Activated T-helper 9 cell treated with anti-CD3 and anti-CD28 coated beads, Interleukin-2, amount 50 U/mL, for 16 hours (primary cell): ENCODE measurements around the gene GLRA1.
"Not testable (repeated sequence)": the region's sequence is repeated elsewhere in the genome, so short reads cannot be mapped to it uniquely, and the experiment has no call there.

Source experiments
- DNase-seq: peaks from one replicate; pipeline ENCODE4 v3.0.0-alpha.2; 2020; ENCODE audit warnings: low read depth

The GLRA1 gene

GRCh38 chr5:151885138-151885908 is 39.3 kb downstream of the GLRA1 start:
- no peak for DNase-seq

DNA sequence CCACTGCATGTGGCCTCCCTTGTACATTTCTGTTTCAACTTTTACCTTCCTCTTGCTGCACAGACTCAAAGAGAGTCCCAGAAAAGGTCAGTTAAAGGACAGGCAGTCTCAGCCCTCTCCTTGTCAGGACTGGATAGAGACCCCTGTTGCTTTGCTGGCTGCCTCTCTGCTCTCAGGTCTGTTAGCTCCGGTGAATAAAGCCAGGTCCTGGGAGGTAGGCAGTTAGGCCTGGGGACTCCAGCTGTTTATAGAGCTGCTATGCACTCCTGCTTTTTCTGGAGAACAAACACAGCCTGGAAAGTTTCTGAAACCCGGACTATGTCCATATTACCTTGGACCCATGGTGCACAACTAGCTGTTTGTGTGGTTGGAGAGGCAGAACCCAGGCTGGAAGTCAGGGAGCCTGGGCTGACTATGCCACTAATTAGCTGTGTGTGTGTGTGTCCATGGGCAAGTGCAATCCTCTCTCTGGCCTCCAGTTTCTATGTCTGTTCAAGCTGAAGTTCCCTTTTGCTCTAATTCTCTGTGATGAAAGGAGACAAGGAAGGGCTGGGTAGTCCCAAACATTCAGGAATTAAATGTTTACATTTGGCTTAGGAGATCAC is 42.9 kb downstream of the GLRA1 start:
- DNase-seq: no peak

GRCh38 chr5:151880324-151880723 is 44.3 kb downstream of the GLRA1 start:
- no peak for DNase-seq

GRCh38 chr5:151873701-151874100 is 51.0 kb downstream of the GLRA1 start:
- no peak for DNase-seq

- no peak for DNase-seq
These were observed 52.0 kb downstream of the GLRA1 start for GRCh38 chr5:151872701-151873100.

- DNase-seq: no peak
These were observed 53.8 kb downstream of the GLRA1 start for GRCh38 chr5:151870820-151871219.

GRCh38 chr5:151870271-151870670 is 54.4 kb downstream of the GLRA1 start:
- DNase-seq: no peak

- DNase-seq: no peak
These were observed 54.8 kb downstream of the GLRA1 start for GRCh38 chr5:151869843-151870242.

- DNase-seq: no peak
These were observed 56.2 kb downstream of the GLRA1 start for GRCh38 chr5:151868451-151868850.

DNA sequence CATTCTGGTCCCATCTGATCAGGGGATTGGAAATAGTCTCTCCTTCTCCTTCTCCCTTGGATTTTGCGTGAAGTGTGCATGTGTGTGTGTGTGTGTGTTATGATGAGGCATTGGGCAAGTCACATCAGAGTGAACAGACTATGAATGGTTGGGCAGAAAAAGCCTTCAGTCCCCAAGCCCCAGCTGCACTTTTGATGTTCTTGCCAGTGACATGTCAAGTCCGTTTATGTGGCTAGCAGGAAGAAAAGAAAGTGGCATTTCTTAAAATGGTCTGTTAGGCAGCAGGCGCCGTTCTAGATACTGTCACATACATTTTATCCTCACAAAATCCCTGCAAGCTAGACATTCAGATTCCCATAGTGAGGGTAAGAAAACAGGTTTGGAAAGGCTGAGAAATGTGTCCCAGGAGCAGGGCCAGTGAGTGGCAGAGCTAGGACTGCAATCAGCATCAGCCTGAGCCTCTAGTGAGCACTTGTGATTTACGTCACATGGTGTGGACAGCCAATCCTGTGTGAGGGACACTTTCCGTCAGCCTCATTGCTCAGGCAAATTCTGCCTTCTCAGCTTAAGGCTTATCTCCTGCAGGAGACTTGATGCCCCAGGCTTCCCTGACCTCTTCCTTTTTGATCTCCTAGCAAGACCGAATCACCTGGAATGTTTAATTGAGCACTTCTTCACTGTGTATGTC is 60.4 kb downstream of the GLRA1 start:
- no peak for DNase-seq

- no peak for DNase-seq
These were observed 61.1 kb downstream of the GLRA1 start for GRCh38 chr5:151863566-151863965.

DNA sequence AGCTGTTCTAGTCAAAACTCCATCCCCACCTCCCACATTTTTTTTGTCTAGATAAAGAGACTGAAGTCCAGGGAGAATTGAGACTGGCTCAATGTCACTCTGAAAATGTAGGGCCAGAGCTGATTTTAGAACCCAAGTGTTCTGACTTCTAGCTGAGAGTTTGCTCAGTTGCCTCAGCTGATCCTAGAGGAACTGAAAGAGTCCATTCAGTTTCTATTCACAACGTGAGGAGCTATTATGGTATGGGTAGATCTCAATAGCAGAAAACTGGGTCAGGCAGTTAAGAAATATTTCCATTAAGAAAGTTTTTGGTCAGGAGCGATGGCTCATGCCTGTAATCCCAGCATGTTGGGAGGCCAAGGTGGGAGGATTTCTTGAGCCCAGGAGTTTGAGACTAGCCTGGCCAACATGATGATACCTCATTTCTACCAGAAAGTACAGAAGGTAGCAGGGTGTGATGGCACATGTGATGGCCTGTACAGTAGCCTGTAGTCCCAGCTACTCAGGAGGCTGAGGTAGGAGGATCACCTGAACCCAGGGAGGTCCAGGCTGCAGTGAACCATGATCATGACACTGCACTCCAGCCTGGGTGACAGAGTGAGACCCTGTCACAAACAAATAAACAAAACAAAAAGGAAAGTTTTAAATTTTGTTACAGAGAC is 61.7 kb downstream of the GLRA1 start:
- DNase-seq: no peak

DNA sequence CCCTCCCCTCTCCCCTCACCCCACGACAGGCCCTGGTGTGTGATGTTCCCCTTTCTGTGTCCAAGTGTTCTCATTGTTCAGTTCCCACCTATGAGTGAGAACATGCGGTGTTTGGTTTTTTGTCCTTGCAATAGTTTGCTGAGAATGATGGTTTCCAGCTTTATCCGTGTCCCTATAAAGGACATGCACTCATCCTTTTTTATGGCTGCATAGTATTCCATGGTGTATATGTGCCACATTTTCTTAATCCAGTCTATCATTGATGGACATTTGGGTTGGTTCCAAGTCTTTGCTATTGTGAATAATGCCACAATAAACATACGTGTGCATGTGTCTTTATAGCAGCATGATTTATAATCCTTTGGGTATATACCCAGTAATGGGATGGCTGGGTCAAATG is 63.8 kb downstream of the GLRA1 start:
- DNase-seq: not testable (repeated sequence)

- no peak for DNase-seq
These were observed 67.8 kb downstream of the GLRA1 start for GRCh38 chr5:151856861-151857260.

DNA sequence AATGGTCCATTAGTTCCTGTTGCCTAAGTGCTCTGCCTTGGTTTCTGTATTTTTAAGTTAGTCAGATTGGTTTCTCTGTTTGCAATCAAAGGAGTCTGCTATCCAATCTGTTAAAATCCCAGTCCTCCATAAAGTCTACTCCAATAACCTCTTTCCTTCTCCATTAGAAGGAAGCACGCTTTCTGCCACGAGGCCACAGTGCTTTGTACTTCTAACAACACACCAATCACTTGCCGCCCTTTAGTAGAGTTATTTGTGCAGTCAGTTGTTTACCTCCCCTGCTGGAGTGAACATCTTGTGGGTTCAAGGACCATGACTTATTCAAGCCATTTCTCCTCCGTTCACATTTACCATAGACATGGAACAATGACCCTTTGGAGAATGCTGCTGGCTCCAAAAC is 69.0 kb downstream of the GLRA1 start:
- no peak for DNase-seq

GRCh38 chr5:151847871-151848270 is 76.8 kb downstream of the GLRA1 start:
- no peak for DNase-seq

- no peak for DNase-seq
These were observed 77.9 kb downstream of the GLRA1 start for GRCh38 chr5:151846765-151847164.

DNA sequence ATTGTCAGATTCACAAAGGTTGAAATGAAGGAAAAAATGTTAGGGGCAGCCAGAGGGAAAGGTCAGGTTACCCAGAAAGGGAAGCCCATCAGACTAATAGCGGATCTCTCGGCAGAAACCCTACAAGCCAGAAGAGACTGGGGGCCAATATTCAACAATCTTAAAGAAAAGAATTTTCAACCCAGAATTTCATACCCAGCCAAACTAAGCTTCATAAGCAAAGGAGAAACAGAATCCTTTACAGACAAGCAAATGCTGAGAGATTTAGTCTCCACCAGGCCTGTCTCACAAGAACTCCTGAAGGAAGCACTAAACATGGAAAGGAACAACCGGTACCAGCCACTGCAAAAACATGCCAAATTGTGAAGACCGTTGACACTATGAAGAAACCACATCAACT is 91.8 kb downstream of the GLRA1 start:
- DNase-seq: not testable (repeated sequence)

- no peak for DNase-seq
These were observed 95.3 kb downstream of the GLRA1 start for GRCh38 chr5:151829370-151829769.

DNA sequence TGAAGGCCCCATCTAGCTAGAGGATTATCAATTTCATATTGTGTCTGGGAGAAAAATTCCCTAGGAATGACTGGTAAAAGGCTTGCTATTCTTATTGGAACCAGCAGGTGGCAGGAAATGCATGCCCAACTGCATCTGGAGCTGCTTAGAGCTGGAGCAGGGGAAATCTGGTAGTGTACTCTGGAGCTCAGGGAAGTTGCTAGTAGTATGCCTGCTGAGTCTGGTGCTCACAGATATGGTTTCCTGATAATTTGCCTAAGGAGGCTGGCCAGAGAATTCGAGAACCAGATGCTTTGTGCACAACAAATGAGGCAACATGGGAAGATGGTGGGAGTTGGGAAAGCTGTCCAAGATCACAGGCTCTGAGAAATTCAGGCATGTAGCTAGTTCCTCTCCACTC is 99.2 kb downstream of the GLRA1 start:
- DNase-seq: no peak

GRCh38 chr5:151822141-151822540 is 102.5 kb downstream of the GLRA1 start:
- DNase-seq: no peak

GRCh38 chr5:151820903-151821302 is 103.7 kb downstream of the GLRA1 start:
- DNase-seq: no peak

DNA sequence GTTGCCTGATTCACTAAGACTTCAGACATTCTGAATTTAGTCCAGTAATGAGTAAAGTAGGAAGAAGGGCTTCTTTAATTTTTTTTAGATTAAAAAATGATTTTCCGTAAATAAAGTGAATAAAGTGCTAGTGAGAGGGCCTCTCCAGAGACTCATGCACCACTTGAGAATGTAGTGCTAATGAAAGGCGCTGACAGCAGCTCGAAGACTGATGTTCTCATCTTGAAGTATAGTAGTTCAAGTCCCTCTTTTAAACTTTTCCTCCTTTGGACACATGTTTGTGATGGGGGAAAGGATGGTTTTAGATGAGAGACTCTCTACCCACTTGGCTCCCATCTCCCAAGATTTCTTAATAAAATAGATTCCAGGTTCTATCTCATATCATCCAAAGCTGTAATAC is 104.4 kb downstream of the GLRA1 start:
- DNase-seq: no peak
